LNCaP clone FGC (cell line): Measurements from ENCODE around the gene RNF166.

Experiments used
- DNase-seq: peaks from one replicate; pipeline ENCODE4 v3.0.0-alpha.2; 2011; ENCODE audit warnings: low read depth
- H3K4me3 ChIP-seq: 2 replicates; pipeline ENCODE4 v1.5.1; 2011; ENCODE audit warnings: mild to moderate bottlenecking, low read depth, low read length, control low read depth
- TF ChIP-seq, protein P1 (sequence below): IDR thresholded peaks from 2 replicates; pipeline ENCODE4 v1.5.1; 2012; ENCODE audit warnings: mild to moderate bottlenecking; ENCODE audit not compliant: control insufficient read depth, insufficient read depth; ENCODE audit errors: extremely low read depth

Gene RNF166

DNA sequence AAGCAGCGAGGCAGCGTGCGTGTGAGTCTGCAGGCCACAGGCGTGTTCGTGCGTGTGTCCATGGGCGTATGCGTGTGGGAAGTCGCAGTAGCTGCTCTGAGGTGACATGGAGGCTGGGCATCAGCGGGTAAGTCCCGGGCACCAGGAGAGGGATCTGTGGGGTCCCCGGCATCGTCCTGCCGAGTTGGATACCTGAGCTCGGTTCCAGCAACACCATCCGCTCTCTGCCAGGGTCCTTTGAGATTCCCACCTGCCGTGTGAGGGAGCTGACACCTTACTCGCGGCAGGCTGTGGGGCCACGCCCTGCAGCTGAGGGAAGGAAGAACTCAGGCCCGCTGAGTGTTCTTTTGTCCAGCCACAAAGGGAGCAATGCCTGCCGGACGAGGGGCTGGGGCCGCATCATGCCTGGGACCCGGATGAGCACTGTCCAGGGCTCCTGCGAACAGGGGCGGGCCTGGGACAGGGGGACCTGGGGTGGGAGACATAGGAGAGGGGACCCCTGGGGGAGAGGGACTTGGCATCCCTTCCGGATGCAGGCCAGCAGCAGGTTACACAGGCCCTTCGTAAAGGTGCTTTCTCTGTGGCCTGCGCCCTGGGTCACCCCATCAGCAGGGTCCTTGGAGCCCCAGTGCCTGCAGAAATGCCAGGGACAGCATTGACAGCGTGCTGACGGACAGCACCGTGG lies 14.9 kb downstream of the RNF166 start:
- no peak for DNase-seq
- TF ChIP-seq, protein P1, sequence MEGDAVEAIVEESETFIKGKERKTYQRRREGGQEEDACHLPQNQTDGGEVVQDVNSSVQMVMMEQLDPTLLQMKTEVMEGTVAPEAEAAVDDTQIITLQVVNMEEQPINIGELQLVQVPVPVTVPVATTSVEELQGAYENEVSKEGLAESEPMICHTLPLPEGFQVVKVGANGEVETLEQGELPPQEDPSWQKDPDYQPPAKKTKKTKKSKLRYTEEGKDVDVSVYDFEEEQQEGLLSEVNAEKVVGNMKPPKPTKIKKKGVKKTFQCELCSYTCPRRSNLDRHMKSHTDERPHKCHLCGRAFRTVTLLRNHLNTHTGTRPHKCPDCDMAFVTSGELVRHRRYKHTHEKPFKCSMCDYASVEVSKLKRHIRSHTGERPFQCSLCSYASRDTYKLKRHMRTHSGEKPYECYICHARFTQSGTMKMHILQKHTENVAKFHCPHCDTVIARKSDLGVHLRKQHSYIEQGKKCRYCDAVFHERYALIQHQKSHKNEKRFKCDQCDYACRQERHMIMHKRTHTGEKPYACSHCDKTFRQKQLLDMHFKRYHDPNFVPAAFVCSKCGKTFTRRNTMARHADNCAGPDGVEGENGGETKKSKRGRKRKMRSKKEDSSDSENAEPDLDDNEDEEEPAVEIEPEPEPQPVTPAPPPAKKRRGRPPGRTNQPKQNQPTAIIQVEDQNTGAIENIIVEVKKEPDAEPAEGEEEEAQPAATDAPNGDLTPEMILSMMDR = no peak
- no peak overlapping the region for H3K4me3 ChIP-seq

DNA sequence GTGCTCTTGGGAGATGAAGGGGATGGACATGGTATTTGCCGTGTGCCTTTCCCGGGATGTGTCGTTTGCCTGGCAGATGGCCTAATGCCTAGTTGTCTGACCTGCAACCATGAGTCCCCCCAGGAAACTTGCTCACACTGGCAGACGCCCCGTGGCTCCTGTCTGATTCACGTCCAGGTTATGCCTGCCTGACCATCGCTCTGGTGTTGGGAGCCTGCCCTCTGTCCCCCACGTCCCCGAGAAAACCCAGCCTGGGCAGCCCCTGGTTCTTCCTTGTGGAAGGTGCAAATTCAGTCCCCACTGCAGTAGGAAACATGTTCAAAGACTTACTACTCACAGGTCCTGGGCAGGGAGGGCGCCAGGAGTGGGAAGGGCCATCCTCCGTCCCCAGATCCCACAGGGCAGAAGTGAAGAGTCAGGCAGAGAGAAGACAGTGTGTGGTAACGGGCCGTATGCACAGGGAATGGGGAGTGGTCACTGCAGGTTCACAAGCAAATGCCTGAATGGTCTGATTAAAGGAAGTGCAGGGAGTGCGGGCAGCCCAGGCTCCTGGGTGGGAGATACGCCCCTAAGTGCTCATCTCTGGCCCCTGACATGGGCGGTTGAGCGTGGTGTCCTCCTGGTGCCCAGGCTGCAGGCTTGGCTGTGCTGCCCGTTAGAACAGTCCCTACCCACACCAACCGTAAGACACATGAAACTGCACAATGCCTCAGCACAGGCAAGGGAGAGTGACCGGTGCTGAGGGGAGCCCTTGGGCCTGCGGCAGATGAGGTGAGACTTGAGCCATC lies 15.7 kb downstream of the RNF166 start:
- TF ChIP-seq, protein P1 = no peak
- no peak overlapping the region for H3K4me3 ChIP-seq
- no peak for DNase-seq

DNA sequence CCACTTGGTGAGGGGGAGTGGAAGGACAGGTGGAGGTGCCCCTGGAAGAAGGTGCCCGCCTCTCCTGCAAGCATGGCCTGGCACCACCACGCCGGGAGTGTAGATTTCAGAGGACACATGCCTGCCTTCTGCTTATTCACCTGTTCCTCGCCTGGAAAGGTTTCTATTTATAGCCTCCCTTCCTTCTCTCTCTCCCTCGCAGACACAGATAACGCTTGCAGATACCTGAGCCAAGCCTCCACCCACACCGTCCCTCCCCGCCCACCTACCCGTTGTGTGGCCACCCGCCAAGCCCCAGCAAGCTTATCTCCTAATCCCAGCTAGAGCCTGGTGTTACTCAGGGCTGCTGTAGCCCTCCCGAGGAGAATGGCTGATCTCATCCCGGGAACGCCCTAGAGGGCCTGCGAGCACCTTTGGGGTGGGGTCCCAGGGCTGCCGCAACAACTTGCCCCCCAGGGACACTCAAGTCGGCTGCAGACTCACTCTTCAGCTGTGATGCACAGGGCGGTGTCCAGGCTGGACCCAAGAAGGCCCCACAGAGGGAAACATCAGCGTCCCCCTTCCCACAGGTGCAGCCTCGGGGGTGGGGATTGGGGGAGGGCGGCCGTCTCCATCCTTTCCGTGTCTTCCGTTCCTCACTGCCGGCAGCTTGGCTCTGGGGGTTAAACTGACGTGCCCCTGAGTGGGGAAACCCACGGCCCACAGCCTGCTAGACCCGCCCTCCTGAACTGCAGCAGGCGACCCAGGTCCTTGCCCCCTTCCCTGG lies 18.0 kb downstream of the RNF166 start:
- peak; percentile 58 for DNase-seq
- TF ChIP-seq, protein P1 = no peak
- H3K4me3 ChIP-seq = no peak overlapping the region

DNA sequence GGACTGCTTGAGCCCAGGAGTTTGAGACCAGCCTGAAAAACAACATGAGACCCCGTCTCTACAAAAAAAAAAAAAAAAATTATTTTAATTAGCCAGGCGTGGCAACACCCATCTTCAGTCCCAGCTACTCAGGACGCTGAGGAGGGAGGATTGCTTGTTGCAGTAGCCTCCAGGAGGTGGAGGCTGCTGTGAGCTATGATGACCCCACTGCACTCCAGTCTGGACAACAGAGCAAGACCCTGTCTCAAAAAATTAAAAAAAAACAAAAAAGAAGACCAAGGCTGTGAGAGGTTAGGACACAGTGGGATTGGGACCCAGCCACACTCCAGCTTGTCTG lies 18.6 kb downstream of the RNF166 start:
- TF ChIP-seq, protein P1 = no peak
- no peak for DNase-seq
- H3K4me3 ChIP-seq = no peak overlapping the region

DNA sequence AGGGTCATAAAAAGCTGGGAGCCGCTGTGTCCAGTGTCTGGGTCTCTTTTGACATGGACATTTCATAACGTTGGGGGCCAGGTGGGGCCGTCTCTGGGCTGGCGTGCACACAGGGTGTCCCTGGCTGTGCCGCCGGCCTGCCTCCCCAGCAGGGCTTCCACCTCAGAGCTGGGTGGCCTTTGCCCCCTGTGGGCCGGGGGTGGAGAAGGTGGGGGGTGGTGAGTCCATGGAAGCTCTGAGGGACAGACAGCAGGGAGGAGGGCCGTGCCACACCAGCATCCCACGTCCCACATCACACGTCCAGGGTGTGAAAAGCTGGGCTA lies 19.0 kb downstream of the RNF166 start:
- no peak for DNase-seq
- H3K4me3 ChIP-seq = no peak overlapping the region
- TF ChIP-seq, protein P1 = no peak

DNA sequence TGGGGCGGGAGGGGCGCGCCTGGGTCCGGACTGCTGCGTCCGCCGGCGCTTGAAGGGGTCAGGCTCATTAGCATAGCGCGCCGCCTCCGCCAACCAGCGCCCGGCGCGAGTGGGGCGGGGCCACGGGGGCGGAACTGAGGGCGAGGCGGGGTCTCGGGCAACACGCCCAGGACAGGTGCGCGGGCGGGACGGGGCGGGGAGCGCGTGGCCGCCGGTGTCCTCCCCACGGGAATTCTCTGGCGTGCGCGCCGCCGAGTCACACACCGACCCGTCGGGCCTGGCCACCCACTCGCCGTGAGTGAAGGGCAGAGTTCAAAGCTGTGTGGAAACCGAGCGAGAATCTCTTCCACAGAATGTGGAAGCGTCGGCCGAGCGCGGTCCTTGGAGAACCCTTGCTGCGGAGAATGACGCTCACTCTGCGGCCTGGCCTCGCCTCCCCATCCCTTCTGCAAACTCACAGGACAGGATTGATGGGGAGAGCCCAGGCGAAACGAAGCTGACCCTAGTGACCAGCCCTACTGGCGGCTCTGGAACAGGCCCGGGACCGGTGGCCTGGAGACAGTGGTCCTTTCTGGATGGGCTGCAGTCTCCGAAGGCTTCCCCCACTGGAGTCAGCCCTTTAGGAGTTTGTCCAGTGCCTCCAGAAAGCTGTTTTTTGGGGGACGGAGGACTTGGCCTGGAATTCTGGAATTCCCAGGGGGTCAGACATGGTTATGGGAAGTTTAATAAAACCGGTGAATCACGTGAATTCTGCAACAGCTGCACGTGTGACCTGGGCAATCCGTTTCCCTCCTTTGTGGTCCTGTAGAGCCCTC lies 19.6 kb downstream of the RNF166 start, which contains the start of gene SNAI3:
Gene SNAI3 (minus strand): TSS at position 69 of the 815 bp plus-strand sequence. CDS start 101 bp downstream, outside the sequence.
- no peak for DNase-seq
- peak within 1 kb of the TSS; percentile 62 for H3K4me3 ChIP-seq
- TF ChIP-seq, protein P1 = no peak
